ENCODE results near the gene POLR1G. TPM values are rescaled to one million over a fixed set of nuclear protein-coding genes. Genes with fewer than 3 reads are reported as not detected.
A peak's percentile ranks its signal among the peaks of the same experiment; 100 is the strongest.

Gene POLR1G
- total RNA-seq, 4 donors from 2014 or later: 4.0 to 8.1 (median 5.6) TPM

DNA sequence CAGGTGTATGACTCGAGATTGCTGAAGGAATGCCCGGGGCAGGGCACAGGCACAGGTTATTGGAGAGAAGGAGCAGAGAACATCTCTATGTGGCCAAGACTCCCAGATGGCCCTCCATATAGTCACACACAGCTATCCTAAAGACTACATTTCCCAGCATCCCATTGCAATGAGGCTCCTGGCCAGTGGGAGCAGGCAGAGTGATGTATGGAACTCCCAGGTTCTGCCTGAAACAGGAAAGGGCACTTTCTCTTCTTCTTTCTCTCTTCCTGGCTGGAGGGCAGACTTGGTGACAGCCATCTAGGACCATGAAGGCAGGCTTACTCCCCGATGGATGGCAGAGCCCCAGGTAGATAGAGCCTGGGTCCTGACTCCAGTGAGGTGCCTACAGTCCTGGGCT is 15.1 kb upstream of the POLR1G start:
- intact Hi-C loops (cut with DNase I; ENCODE audit: low total_unique reads): no loop called here
- no peak overlapping the region for H3K4me3 ChIP-seq (ENCODE audit: low read depth, poor library complexity, severe bottlenecking)
- no peak for DNase-seq (ENCODE audit: low spot score in 2 of 2)
- TF ChIP-seq, protein P1, sequence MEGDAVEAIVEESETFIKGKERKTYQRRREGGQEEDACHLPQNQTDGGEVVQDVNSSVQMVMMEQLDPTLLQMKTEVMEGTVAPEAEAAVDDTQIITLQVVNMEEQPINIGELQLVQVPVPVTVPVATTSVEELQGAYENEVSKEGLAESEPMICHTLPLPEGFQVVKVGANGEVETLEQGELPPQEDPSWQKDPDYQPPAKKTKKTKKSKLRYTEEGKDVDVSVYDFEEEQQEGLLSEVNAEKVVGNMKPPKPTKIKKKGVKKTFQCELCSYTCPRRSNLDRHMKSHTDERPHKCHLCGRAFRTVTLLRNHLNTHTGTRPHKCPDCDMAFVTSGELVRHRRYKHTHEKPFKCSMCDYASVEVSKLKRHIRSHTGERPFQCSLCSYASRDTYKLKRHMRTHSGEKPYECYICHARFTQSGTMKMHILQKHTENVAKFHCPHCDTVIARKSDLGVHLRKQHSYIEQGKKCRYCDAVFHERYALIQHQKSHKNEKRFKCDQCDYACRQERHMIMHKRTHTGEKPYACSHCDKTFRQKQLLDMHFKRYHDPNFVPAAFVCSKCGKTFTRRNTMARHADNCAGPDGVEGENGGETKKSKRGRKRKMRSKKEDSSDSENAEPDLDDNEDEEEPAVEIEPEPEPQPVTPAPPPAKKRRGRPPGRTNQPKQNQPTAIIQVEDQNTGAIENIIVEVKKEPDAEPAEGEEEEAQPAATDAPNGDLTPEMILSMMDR (IDR thresholded peaks at IDR 0.05): no peak
- no peak for TF ChIP-seq POLR2A (IDR thresholded peaks at IDR 0.05)
- WGBS, 2 donors: 54 to 69% methylated on average over 3 of the region's 3 CpGs

DNA sequence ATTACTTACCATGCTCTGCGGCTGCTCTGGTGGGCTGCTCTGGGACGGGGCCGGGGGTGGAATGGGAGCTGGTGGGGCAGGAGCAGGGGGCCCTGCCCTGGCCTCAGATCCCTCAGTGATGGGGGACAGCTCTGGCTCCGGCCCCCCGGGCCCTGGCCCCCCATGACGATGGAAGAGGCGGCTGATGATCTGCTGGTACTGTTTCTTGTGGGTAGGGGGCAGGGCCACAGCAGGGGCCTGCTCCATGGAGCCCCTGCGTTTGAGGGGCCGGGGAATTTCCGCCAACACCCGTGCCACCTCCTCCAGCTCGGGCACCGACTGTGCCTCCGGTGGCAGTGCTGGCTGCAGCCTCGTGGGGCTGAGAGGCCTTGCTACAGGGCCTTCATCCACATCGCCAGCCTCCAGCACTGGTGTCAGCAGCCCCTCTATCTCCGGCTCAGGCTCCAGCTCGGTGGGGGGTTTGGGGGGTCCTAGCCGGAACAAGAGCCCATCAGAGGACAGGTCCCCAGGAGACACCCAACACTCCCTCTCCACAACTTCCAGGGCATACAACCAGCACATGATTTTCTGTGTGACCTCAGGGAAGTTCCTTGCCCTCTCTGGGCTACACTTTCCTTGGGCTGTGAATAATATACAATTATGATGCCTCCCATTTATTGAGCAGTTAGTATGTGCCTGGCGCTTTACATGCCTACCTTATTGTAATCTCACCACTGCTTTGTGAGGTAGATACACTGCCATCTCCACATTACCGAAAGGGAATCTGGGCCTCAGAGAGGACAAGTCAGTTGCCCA is 14.4 kb upstream of the POLR1G start:
- WGBS, 2 donors: 89 to 91% methylated on average over 18 to 20 of the region's 21 CpGs
- intact Hi-C loops (cut with DNase I; ENCODE audit: low total_unique reads): no loop called here
- no peak for DNase-seq (ENCODE audit: low spot score in 2 of 2)
- no peak overlapping the region for H3K4me3 ChIP-seq (ENCODE audit: low read depth, poor library complexity, severe bottlenecking)
- TF ChIP-seq, protein P1 (IDR thresholded peaks at IDR 0.05): no peak
- no peak for TF ChIP-seq POLR2A (IDR thresholded peaks at IDR 0.05)

DNA sequence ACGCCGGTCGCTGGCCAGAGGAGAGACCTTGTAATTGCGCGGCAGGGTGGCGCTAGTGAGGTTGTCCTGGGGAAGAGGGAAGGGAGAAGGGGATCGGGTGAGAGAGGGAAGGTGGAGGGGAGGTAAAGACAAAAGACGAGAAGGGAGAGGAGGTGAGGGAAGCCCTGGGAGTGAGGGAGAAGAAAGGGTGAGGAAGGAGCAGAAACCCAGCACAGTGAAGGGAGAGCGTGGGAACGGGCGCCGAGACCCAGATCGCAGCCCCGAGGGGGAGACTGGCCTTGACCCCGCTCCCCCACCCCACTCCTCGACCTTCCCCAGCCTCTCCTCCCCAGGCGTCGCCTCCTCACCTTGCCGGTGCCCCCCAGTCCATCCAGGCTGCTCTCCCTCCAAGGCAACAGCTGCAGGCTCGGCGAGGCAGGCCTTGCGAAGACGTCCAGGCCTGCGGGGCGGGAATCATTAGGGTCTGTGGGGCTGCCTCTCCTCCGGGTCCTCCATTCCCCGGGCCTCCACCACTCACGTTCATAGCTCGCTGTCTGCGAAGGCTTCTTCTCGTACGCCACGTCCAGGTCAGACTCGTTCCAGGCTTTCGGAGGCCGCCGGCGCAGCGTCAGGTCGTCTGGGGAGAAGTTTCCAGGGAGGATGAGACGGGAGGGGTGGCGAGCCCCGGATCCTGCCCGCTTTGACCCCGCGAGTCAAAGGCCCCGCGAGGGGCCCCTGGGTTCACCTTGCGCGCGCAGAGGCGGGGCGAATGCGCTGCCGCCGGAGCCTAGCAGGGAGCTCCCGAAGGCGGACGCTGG is 10.4 kb upstream of the POLR1G start:
- no peak for DNase-seq (ENCODE audit: low spot score in 2 of 2)
- no peak overlapping the region for H3K4me3 ChIP-seq (ENCODE audit: low read depth, poor library complexity, severe bottlenecking)
- 76 to 77% methylated on average over 59 of the region's 59 CpGs for WGBS, 2 donors
- intact Hi-C loops (cut with DNase I; ENCODE audit: low total_unique reads): no loop called here
- TF ChIP-seq POLR2A (IDR thresholded peaks at IDR 0.05): no peak
- TF ChIP-seq, protein P1 (IDR thresholded peaks at IDR 0.05): no peak

- 41 to 60% methylated on average over 5 to 6 of the region's 6 CpGs for WGBS, 2 donors
- TF ChIP-seq POLR2A (IDR thresholded peaks at IDR 0.05): no peak
- TF ChIP-seq, protein P1 (IDR thresholded peaks at IDR 0.05): no peak
- peak in 1 of 2 donors; percentile 84 for DNase-seq (ENCODE audit: low spot score in 2 of 2)
- no peak overlapping the region for H3K4me3 ChIP-seq (ENCODE audit: low read depth, poor library complexity, severe bottlenecking)
- intact Hi-C loops (cut with DNase I; ENCODE audit: low total_unique reads): no loop called here
Measured at GRCh38 chr19:45400192-45400591, 6.3 kb upstream of the POLR1G start.

- TF ChIP-seq POLR2A (IDR thresholded peaks at IDR 0.05): no peak
- TF ChIP-seq, protein P1 (IDR thresholded peaks at IDR 0.05): no peak
- H3K4me3 ChIP-seq (ENCODE audit: low read depth, poor library complexity, severe bottlenecking): no peak overlapping the region
- intact Hi-C loops (cut with DNase I; ENCODE audit: low total_unique reads): no loop called here
- WGBS, 2 donors: 82 to 85% methylated on average over 6 of the region's 6 CpGs
- no peak for DNase-seq (ENCODE audit: low spot score in 2 of 2)
Measured at GRCh38 chr19:45401815-45402214, 4.6 kb upstream of the POLR1G start.

Measured in lower leg skin (tissue), 4 donors.